Measurements from ENCODE around the gene ZNF274. TPM values are rescaled to one million over a fixed set of nuclear protein-coding genes. Genes with fewer than 3 reads are reported as not detected.

The ZNF274 gene
- total RNA-seq, 2 experiments from 2014 or later = 51.0 to 51.4 TPM

GRCh38 chr19:58261968-58262921, 79.4 kb downstream of the ZNF274 start:
- Histone ChIP-seq H3K27ac (ENCODE audit: low read depth in 1 of 2, low read length in 2 of 2) (no peak overlapping the region), H3K4me1 (ENCODE audit: insufficient read depth, low read length) (no peaks in the 10 kb centered on the region), H3K4me3 (ENCODE audit: low read length) (no peak overlapping the region), H3K36me3 (ENCODE audit: insufficient read depth, low read length) (peaks cover 59% of the 10 kb centered on the region), H3K27me3 (ENCODE audit: control insufficient read depth in 1 of 2, insufficient read depth in 2 of 2, low read length in 2 of 2) (no peaks in the 10 kb centered on the region), H3K9me3 (ENCODE audit: control insufficient read depth in 1 of 2, insufficient read depth in 1 of 2, low read length in 2 of 2) (peaks cover 93 to 98% of the 10 kb centered on the region in 2 experiments)
- DNase-seq (no peak), ATAC-seq (ENCODE audit: poor library complexity) (no peak)
- no peaks in the 10 kb centered on the region for H3K27me3 Mint-ChIP-seq
- no peak overlapping the region for H3K4me3 Mint-ChIP-seq
- H3K27ac Mint-ChIP-seq = no peak overlapping the region
- CTCF ChIA-PET = no interaction called here
- H3K9me3 Mint-ChIP-seq = peaks cover 7% of the 10 kb centered on the region
- intact Hi-C loops (cut with DNase I, micrococcal nuclease) = no loop called here
- POLR2A ChIA-PET = interaction anchor here (0.6 kb wide), 1 partner anchor 79 kb away, joined by 3 read pairs; the partner anchor contains the start of gene ZNF274
- peaks cover 96% of the 10 kb centered on the region for H3K36me3 Mint-ChIP-seq (ENCODE audit: low read depth)
- TF ChIP-seq, protein P1, sequence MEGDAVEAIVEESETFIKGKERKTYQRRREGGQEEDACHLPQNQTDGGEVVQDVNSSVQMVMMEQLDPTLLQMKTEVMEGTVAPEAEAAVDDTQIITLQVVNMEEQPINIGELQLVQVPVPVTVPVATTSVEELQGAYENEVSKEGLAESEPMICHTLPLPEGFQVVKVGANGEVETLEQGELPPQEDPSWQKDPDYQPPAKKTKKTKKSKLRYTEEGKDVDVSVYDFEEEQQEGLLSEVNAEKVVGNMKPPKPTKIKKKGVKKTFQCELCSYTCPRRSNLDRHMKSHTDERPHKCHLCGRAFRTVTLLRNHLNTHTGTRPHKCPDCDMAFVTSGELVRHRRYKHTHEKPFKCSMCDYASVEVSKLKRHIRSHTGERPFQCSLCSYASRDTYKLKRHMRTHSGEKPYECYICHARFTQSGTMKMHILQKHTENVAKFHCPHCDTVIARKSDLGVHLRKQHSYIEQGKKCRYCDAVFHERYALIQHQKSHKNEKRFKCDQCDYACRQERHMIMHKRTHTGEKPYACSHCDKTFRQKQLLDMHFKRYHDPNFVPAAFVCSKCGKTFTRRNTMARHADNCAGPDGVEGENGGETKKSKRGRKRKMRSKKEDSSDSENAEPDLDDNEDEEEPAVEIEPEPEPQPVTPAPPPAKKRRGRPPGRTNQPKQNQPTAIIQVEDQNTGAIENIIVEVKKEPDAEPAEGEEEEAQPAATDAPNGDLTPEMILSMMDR (IDR thresholded peaks at IDR 0.05) = no peak
- no peaks in the 10 kb centered on the region for H3K4me1 Mint-ChIP-seq (ENCODE audit: low read depth)

- Mint-ChIP-seq H3K4me3 (no peak overlapping the region), H3K9me3 (peaks cover 7% of the 10 kb centered on the region), H3K27me3 (no peaks in the 10 kb centered on the region), H3K36me3 (ENCODE audit: low read depth) (peaks cover 90% of the 10 kb centered on the region), H3K4me1 (ENCODE audit: low read depth) (no peaks in the 10 kb centered on the region), H3K27ac (no peak overlapping the region)
- ChIA-PET CTCF (no interaction called here), POLR2A (interaction anchor here (0.6 kb wide), 1 partner anchor 80 kb away, joined by 3 read pairs; the partner anchor contains the start of gene ZNF274)
- no peak overlapping the region for H3K27ac ChIP-seq (ENCODE audit: low read depth in 1 of 2, low read length in 2 of 2)
- peaks cover 52% of the 10 kb centered on the region for H3K36me3 ChIP-seq (ENCODE audit: insufficient read depth, low read length)
- H3K27me3 ChIP-seq (ENCODE audit: control insufficient read depth in 1 of 2, insufficient read depth in 2 of 2, low read length in 2 of 2) = no peaks in the 10 kb centered on the region
- DNase-seq (no peak), ATAC-seq (ENCODE audit: poor library complexity) (no peak)
- H3K9me3 ChIP-seq (ENCODE audit: control insufficient read depth in 1 of 2, insufficient read depth in 1 of 2, low read length in 2 of 2) = peaks cover 92 to 93% of the 10 kb centered on the region in 2 experiments
- no peak overlapping the region for H3K4me3 ChIP-seq (ENCODE audit: low read length)
- no peaks in the 10 kb centered on the region for H3K4me1 ChIP-seq (ENCODE audit: insufficient read depth, low read length)
- TF ChIP-seq, protein P1 (IDR thresholded peaks at IDR 0.05) = no peak
- intact Hi-C loops (cut with DNase I, micrococcal nuclease) = no loop called here
Measured at GRCh38 chr19:58262922-58263296, 80.0 kb downstream of the ZNF274 start.

Other genes starting within 250 kb of the ZNF274 start
- 1 to 10 TPM; 3.5 to 4.4 TPM for gene ZNF418, start 247.7 kb upstream of the ZNF274 start, total RNA-seq
- gene ZNF256, start 235.4 kb upstream of the ZNF274 start, total RNA-seq = 10 to 100 TPM; 15.2 TPM
- under 1 TPM; 0.36 to 0.88 TPM for gene C19orf18, start 208.5 kb upstream of the ZNF274 start, total RNA-seq
- 10 to 100 TPM; 11.1 to 13.6 TPM for gene ZNF606, start 180.2 kb upstream of the ZNF274 start, total RNA-seq
- not detected for gene ZSCAN1, start 149.0 kb upstream of the ZNF274 start, total RNA-seq
- 1 to 10 TPM; 1.2 to 1.4 TPM for gene ZNF135, start 123.8 kb upstream of the ZNF274 start, total RNA-seq
- gene ZSCAN18, start 84.8 kb upstream of the ZNF274 start, total RNA-seq = 10 to 100 TPM; 57.1 to 58.8 TPM
- 10 to 100 TPM; 15.0 to 16.9 TPM for gene ZNF329, start 32.3 kb upstream of the ZNF274 start, total RNA-seq
- 1 to 10 TPM; 6.3 to 7.2 TPM for gene ZNF544, start 45.9 kb downstream of the ZNF274 start, total RNA-seq
- 1 to 10 TPM; 9.5 to 9.6 TPM for gene ZNF8, start 95.9 kb downstream of the ZNF274 start, total RNA-seq
- 100 to 1,000 TPM; 150 to 153 TPM for gene ERVK3-1, start 122.3 kb downstream of the ZNF274 start, total RNA-seq
- under 1 TPM; 0.77 to 0.81 TPM for gene ZSCAN22, start 143.9 kb downstream of the ZNF274 start, total RNA-seq
- 1 to 10 TPM; 7.6 to 8.4 TPM for gene A1BG, start 170.4 kb downstream of the ZNF274 start, total RNA-seq
- under 1 TPM; 0.28 to 0.55 TPM for gene ZNF497, start 179.7 kb downstream of the ZNF274 start, total RNA-seq
- gene ZNF837, start 198.0 kb downstream of the ZNF274 start, total RNA-seq = 1 to 10 TPM in 1 of 2 experiments, under 1 TPM in 1; 0.71 to 1.0 TPM
- gene RPS5, start 204.2 kb downstream of the ZNF274 start, total RNA-seq = 1,000 to 10,000 TPM; 1,619 to 1,646 TPM
- gene RNF225, start 212.6 kb downstream of the ZNF274 start, total RNA-seq = under 1 TPM in 1 of 2 experiments, not detected in 1; 0.55 TPM
- gene ZNF584, start 225.6 kb downstream of the ZNF274 start, total RNA-seq = 1 to 10 TPM; 1.7 to 1.8 TPM

All from CD4-positive, alpha-beta T cell (primary cell).